Muscle of leg (tissue), 11 donors: ENCODE measurements around the gene USP43. TPM values are rescaled to one million over a fixed set of nuclear protein-coding genes. Genes with fewer than 3 reads are reported as not detected.

Source experiments
- DNase-seq: peaks from one replicate; pipeline ENCODE4 v3.0.0; 2013
- H3K27ac ChIP-seq: one replicate; pipeline ENCODE4 v1.5.1; 2013; ENCODE audit warnings: mild to moderate bottlenecking, low read length, control low read depth
- H3K27me3 ChIP-seq: one replicate; pipeline ENCODE4 v1.6.1; 2013; ENCODE audit warnings: low read length; ENCODE audit not compliant: control insufficient read depth, insufficient read depth
- H3K36me3 ChIP-seq: one replicate; pipeline ENCODE4 v1.6.1; 2013; ENCODE audit warnings: low read length; ENCODE audit not compliant: control insufficient read depth, insufficient read depth
- H3K4me1 ChIP-seq: one replicate; pipeline ENCODE4 v1.6.1; 2013; ENCODE audit warnings: low read length; ENCODE audit not compliant: control insufficient read depth, insufficient read depth
- H3K4me3 ChIP-seq: one replicate; pipeline ENCODE4 v1.5.1; 2013; ENCODE audit warnings: low read length, control low read depth
- H3K9me3 ChIP-seq: replicated peaks from 2 replicates; pipeline ENCODE4 v1.6.1; 2013; ENCODE audit warnings: low read depth, low read length; ENCODE audit not compliant: control insufficient read depth
- WGBS: methylation state at CpG from one replicate; pipeline ENCODE4 v1.1.5; 2013; ENCODE audit warnings: missing lambda C conversion rate; ENCODE audit not compliant: insufficient coverage; 5-methylcytosine and 5-hydroxymethylcytosine counted together
- polyA plus RNA-seq, 8 donors: library from polyadenylated mRNA; unstranded; fragments of 120-200 nt; gene quantifications; one replicate each; pipeline versions ENCODE4 v1.2.1 to v1.2.3, GENCODE V29; 2013; ENCODE audit warnings: inconsistent platforms in 1 of 8, low replicate concordance in 1 of 8; ENCODE audit not compliant: insufficient read length in 8 of 8, insufficient read depth in 1 of 8
- total RNA-seq: library from RNA; stranded (reverse); fragments of 120-200 nt; gene quantifications from one replicate; pipeline ENCODE4 v1.2.4, GENCODE V29; 2013

The USP43 gene
- total and polyA plus RNA-seq, 9 donors, result 0.28 to 0.94 (median 0.48) TPM

- 87% methylated on average over 14 of the region's 15 CpGs for WGBS
- Histone ChIP-seq H3K4me1 (peaks cover 5% of the 10 kb centered on the region), H3K36me3 (no peaks in the 10 kb centered on the region), H3K27ac (no peak overlapping the region), H3K4me3 (no peak overlapping the region), H3K9me3 (no peaks in the 10 kb centered on the region), H3K27me3 (peaks cover 8% of the 10 kb centered on the region)
- DNase-seq, result no peak
Observed at GRCh38 chr17:9769036-9769695, 123.8 kb downstream of the USP43 start.

- Histone ChIP-seq H3K27ac (no peak overlapping the region), H3K27me3 (no peaks in the 10 kb centered on the region), H3K9me3 (peaks cover 4% of the 10 kb centered on the region), H3K36me3 (peaks cover 7% of the 10 kb centered on the region), H3K4me1 (peaks cover 5% of the 10 kb centered on the region), H3K4me3 (no peak overlapping the region)
- no peak for DNase-seq
- WGBS, result 93% methylated on average over 17 of the region's 27 CpGs
Observed at GRCh38 chr17:9771465-9771864, 126.1 kb downstream of the USP43 start.

DNA sequence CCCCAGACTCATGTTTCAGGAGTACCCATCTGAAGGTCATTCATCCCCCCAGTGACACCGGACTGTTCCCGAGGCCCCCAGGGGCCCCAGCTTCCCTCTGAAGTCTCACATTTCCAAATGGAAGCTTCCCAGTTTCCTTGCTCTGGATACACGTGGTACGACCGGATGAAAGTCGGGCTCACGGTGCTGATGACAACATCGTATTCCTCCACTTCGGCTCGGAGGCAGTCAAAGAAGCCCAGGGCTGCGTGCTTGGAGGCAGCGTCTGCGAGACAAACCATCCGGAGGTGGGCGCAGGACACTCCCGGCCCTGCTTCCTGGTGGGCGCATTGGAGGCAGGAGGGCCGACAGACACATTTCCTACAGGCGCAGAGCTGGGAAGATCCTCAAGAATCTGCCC is 127.3 kb downstream of the USP43 start:
- peaks cover 4% of the 10 kb centered on the region for H3K9me3 ChIP-seq
- H3K4me1 ChIP-seq, result peaks cover 2% of the 10 kb centered on the region
- H3K27me3 ChIP-seq, result peaks cover 2% of the 10 kb centered on the region
- no peak overlapping the region for H3K27ac ChIP-seq
- no peak for DNase-seq
- no peak overlapping the region for H3K4me3 ChIP-seq
- peaks cover 9% of the 10 kb centered on the region for H3K36me3 ChIP-seq
- WGBS, result 55% methylated on average over 16 of the region's 19 CpGs

GRCh38 chr17:9776911-9777310 is 131.6 kb downstream of the USP43 start:
- Histone ChIP-seq H3K4me1 (no peaks in the 10 kb centered on the region), H3K27me3 (peaks cover 4% of the 10 kb centered on the region), H3K27ac (no peak overlapping the region), H3K4me3 (no peak overlapping the region), H3K36me3 (peaks cover 9% of the 10 kb centered on the region), H3K9me3 (peaks cover 4% of the 10 kb centered on the region)
- no peak for DNase-seq
- 90% methylated on average over 4 of the region's 9 CpGs for WGBS

Other genes starting within 250 kb of the USP43 start
- 68.8 TPM for gene STX8, start 69.7 kb upstream of the USP43 start, total RNA-seq
- 10 to 100 TPM; 39.1 to 59.4 (median 44.8) TPM for gene STX8, start 69.7 kb upstream of the USP43 start, polyA plus RNA-seq
- gene CFAP52, start 68.9 kb upstream of the USP43 start, total RNA-seq, result not detected
- 1 to 10 TPM in 1 of 8 donors, under 1 TPM in 6, not detected in 1; 0.10 to 1.4 (median 0.17) TPM for gene CFAP52, start 68.9 kb upstream of the USP43 start, polyA plus RNA-seq
- gene DHRS7C, start 146.1 kb downstream of the USP43 start, total RNA-seq, result 143 TPM
- 100 to 1,000 TPM in 1 of 8 donors, 10 to 100 TPM in 7; 42.4 to 106 (median 83.8) TPM for gene DHRS7C, start 146.1 kb downstream of the USP43 start, polyA plus RNA-seq
- gene GSG1L2, start 176.6 kb downstream of the USP43 start, total RNA-seq, result not detected
- gene GSG1L2, start 176.6 kb downstream of the USP43 start, polyA plus RNA-seq, result not detected
- gene GLP2R, start 180.4 kb downstream of the USP43 start, total RNA-seq, result not detected
- gene GLP2R, start 180.4 kb downstream of the USP43 start, polyA plus RNA-seq, result under 1 TPM in 4 of 8 donors, not detected in 4; 0.03 to 0.79 (median 0.19) TPM